Measurements from ENCODE around the gene IGF2BP1.

GRCh38 chr17:48970224-48970623 is 27.0 kb upstream of the IGF2BP1 start:
- no peak for TF ChIP-seq CTCF (IDR thresholded peaks at IDR 0.05)
- no peak for TF ChIP-seq ZFX (IDR thresholded peaks at IDR 0.05; ENCODE audit: borderline replicate concordance)
